OCI-M1 (cell line): ENCODE results near the gene GRM1.
A peak's percentile ranks its signal among the peaks of the same experiment; 100 is the strongest.

Source experiments
- DNase-seq: peaks from one replicate; lab custom pipeline; 2025; lab: John Stamatoyannopoulos, UW

GRM1 gene

DNA sequence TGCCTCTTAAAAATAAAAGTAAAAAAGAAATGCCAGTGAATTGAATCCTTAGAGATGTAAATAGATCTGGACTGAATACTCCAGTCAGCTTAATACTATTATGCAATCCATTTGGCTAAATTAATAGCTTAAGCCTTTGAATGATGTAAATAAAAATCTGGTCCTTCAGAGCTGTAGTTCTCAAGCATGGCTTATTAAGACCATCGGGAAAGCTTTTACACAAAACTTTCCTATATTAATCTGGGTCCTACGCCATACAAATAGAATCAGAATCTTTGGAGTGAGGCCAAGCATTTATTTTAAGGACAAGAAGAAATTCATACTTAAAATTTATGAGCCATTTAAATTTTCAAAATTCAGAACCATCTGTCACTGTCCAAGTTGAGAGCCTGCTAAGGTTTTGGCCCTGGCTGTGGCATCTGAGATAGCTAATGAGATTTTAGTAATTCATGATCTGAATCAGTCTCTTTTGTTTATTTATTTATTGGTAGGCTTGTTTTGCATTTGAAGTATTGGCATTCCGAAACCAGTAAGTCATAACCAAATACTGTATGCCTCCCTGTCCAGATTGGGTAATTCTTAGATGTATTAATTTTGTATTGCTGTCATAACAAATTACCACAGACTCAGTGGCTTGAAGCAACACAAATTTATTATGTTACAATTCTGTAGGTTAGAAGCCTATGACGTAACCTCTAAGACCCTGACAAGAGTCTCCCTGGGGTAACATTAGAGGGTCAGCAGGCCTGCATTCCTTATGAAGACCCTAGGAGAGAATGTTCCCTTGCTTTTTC lies 286.7 kb downstream of the GRM1 start:
- DNase-seq: no peak

- no peak for DNase-seq
Measured at GRCh38 chr6:146316175-146316495, 287.3 kb downstream of the GRM1 start.

GRCh38 chr6:146331013-146331412 lies 302.2 kb downstream of the GRM1 start:
- DNase-seq: no peak

DNA sequence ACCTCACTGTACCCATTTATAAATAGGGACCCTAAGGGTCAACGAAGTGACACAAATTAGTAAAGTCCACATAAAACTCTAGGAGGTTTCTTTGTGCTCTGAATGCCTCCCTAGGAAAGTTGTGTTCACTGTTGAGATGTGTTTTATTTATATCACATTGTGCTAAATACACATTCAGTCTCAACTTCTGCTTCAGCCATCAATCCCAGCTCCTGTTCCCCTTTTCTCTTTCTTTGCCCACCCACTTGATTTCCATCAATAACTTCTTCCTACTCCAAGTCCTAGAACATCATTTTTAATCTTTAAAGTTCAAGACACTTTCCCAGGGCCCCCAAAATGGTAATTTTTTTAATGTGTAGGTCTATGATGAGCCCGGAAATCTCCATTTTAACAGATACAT lies 306.5 kb downstream of the GRM1 start:
- no peak for DNase-seq

- no peak for DNase-seq
Measured at GRCh38 chr6:146336191-146336590, 307.3 kb downstream of the GRM1 start.

- DNase-seq: no peak
Measured at GRCh38 chr6:146337376-146337775, 308.5 kb downstream of the GRM1 start.

DNA sequence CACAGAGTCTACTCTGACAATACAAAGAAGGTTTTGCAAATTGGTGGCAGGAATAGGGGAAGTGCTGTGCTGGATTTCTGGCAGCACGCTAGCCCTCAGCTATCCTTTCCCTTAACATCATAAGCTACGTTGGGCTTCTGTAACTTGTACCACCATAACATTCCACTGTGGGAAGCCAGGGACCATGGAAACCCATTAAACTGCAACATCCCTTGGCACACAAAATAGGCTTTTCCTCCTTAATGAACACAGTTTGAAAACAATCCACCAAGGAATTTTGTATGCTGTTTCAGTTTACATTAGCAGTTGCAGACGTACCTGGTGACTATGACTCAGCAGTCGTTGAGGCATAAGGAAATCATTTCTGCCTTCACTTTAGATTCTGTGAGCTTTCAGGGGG lies 310.9 kb downstream of the GRM1 start:
- DNase-seq: peak; percentile 36

DNA sequence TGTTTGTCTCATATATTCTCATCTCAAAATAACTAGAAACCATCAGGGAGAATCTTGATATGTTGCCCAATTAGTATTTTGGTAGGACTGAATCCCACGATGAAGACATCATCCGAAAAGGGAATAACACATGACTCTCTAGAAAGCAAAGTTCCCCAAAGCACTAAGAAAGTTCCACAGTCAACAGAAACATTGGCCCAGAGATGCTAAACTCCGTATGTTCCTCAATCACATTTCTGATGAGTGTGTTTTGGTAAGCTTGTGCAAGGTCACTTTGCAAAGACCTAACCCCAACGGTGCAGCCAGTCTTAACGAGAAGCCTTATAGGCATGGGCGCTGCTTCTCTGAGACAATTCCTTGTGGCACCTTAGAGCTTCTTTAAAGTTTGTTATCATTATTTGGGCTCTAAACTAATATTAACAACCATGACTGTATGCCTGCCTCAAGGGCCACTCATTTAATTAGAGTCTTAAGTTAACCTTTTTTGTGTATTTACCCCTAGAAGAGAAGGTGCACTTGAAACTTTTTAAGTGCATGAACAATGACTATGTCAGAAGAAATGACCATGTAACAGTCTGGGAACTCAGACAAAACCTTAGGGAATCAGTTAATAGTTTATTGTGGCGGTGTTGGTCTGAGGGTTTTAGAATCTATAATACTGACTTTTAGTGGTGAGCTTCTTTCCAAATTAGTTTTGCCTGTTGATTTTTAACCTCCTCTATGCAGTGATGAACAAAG lies 312.8 kb downstream of the GRM1 start:
- DNase-seq: no peak

DNA sequence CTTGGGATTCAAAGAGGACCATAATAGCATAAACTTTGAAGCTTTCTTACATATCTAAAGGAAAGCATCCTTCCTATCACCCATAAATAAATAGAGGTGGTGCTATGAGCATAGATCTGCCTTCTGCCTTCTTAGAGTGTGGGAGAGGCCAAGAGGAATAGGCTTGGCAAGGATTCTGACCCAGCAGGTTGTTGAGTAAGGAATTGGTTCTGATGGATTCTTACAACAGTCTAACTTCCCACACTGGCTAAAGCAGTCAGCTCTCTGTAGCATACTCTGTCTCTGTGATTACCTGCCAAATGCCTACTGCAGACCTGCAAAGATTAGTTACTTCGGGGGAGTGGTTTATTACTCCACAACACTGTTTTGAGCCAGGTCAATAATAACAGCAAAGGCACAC lies 316.7 kb downstream of the GRM1 start:
- DNase-seq: no peak

GRCh38 chr6:146347090-146347489 lies 318.2 kb downstream of the GRM1 start:
- DNase-seq: no peak

GRCh38 chr6:146347690-146348089 lies 318.8 kb downstream of the GRM1 start:
- DNase-seq: no peak

- no peak for DNase-seq
Measured at GRCh38 chr6:146351018-146351417, 322.2 kb downstream of the GRM1 start.

- no peak for DNase-seq
Measured at GRCh38 chr6:146352163-146352562, 323.3 kb downstream of the GRM1 start.

DNA sequence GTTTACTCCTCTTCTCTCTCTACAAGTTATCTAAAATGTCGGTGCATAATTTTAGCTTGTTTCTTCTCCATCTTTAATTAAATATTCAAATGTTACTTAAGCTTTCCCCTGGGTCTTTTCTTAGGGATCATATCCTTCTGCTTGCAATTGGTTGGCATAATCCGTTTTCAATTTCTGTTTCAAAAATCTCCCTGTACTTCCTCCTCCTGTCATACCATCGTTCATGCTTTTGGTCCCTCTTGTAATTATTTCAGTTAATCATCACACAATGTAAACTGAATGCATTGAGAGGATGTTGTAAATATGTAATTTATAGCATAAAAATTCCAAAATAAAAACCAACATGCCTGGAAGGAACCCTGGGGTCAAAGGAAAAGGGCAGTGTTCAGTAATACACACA lies 325.6 kb downstream of the GRM1 start:
- DNase-seq: no peak

GRCh38 chr6:146355521-146356100 lies 326.7 kb downstream of the GRM1 start:
- DNase-seq: no peak

DNA sequence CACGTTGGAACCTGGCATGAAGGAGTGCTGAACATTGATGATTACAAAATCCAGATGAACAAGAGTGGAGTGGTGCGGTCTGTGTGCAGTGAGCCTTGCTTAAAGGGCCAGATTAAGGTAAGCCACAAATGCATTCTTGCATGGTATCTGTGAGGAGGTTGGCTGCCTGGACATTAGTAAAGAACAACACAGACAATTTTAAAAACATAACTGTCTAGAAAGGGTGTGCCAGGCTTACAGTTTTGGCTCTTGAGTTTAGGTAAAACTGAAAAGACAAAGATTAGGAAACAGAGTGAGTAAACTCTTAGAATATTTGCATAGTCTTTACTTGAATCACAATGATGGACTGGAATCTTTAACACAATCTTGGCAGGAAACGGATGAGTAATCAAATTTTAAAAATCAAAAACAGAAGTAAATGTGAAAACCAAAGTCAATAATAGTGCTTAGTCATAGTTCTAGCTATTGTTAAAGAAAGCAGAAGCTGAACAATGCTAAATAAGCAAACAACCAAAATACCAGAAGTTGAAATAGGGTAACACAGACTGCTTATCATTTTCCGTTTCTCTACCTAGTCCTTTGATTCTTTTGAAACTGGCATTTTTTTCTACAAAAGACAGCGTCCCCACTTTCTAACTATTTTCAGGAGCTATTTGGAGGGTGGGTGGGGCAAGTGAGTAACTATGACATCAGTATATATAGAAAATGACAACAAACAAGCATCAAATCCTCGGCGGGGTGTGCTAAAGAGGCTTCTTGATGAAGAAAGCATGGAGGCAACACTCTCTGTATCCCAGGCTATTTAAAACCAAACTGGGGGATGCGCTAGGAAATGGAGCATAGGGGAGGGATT lies 328.9 kb downstream of the GRM1 start:
- peak; percentile 86 for DNase-seq

- DNase-seq: peak; percentile 63
Measured at GRCh38 chr6:146358431-146359046, 329.7 kb downstream of the GRM1 start.

DNA sequence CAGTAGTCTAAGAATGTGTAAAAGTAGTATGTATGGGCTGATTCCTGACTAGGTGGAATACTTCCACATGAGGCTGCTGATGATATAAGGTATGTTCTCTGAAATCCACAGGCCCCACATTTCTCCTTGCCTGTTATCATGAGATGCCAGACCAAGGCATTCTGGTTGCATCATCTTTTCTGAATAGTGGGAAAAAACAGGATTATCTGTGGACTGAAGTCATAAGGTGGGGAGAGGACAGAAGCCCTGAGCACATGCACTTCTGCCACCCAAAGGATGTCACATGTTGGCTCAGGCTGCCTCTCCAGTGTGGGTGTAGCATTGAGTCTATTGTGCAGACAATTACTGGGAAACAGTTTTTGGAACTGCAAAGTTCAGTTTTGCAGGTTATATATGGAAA lies 330.3 kb downstream of the GRM1 start:
- peak; percentile 67 for DNase-seq

DNA sequence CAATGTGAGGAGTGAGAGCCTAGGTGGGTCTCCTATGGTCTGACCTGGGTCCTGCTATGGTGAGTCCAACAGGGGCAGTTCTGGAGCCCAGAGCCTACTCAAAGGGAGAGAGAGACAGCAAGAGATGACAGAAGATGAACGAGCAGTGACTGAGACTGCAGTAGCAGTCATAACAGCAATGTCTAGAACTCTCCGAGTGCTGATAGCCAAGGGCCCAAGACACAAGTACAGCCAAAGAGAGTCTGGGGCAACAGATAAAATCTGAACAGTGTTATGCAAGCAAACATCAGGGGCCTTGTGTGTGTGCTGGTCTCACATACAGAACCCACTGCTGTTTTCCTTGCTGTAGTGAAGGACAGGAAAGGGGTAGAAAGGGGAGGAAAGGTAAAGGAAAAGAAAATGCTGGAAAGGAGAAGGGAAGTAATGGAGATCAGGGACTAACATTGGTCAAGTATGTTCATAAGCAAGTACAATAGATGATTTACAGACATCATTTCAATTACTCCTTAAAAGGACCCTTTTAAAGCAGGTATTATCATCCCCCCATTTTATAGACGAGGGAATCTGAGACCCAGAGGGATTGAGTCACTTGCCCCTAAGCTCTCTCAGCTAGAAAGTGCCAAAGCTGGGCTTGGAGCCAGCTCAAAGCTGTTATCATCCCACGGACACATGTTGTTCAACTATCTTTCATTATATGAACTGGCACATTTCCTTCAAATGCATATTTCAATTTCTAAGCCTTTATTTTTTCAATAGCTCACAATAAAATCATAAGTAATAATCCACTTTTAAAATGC lies 332.5 kb downstream of the GRM1 start:
- peak; percentile 93 for DNase-seq

GRCh38 chr6:146363838-146364607 lies 335.2 kb downstream of the GRM1 start:
- DNase-seq: no peak
